ENCODE results near the gene MICAL3.

Gene MICAL3

DNA sequence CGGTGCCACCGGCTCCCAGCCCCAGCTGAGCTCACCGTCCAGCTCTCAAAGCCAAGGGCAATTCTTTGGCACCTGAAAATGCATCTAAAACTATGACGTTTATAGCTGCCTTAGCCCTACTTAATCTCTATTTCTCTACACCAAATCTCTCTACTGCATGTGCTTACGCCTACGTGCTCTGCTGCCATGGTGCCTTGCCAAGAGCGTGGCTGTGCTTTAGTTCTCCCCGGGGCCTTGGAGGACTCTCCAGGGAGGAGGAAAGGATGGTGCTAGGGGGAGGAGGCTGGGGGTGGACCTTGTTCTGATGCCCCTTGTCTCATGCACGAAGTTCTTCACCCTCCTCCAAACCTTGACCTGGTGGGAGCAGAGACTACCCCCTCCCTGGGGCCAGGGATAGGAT lies 241.0 kb downstream of the MICAL3 start:
- no peak overlapping the region for H3K4me3 ChIP-seq (replicated peaks; ENCODE audit: low read depth, low read length)
- TF ChIP-seq, protein P1, sequence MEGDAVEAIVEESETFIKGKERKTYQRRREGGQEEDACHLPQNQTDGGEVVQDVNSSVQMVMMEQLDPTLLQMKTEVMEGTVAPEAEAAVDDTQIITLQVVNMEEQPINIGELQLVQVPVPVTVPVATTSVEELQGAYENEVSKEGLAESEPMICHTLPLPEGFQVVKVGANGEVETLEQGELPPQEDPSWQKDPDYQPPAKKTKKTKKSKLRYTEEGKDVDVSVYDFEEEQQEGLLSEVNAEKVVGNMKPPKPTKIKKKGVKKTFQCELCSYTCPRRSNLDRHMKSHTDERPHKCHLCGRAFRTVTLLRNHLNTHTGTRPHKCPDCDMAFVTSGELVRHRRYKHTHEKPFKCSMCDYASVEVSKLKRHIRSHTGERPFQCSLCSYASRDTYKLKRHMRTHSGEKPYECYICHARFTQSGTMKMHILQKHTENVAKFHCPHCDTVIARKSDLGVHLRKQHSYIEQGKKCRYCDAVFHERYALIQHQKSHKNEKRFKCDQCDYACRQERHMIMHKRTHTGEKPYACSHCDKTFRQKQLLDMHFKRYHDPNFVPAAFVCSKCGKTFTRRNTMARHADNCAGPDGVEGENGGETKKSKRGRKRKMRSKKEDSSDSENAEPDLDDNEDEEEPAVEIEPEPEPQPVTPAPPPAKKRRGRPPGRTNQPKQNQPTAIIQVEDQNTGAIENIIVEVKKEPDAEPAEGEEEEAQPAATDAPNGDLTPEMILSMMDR (IDR thresholded peaks at IDR 0.05; ENCODE audit: low read length, missing control alignments), result no peak
- DNase-seq (ENCODE audit: low read depth), result no peak

DNA sequence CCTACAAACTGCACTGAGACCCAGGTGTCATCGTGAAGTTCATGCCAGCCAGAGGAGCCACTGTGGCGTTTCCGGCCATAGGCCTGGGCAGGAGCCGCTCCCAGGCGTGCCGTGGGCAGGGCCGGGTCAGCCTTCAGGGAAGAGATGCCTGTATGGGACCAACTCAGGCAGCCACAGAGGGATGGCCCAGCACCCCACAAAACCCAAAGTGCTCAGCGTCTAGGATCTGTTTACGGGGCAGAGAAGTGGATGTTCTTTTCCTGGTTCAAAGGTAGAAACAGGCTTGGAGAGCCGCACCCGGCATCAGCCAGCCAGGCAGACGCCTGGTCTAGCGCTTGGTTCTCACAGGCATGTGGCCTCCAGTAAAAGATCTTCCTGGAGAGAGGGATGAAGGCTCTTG lies 241.7 kb downstream of the MICAL3 start:
- TF ChIP-seq, protein P1 (IDR thresholded peaks at IDR 0.05; ENCODE audit: low read length, missing control alignments), result no peak
- no peak overlapping the region for H3K4me3 ChIP-seq (replicated peaks; ENCODE audit: low read depth, low read length)
- no peak for DNase-seq (ENCODE audit: low read depth)

DNA sequence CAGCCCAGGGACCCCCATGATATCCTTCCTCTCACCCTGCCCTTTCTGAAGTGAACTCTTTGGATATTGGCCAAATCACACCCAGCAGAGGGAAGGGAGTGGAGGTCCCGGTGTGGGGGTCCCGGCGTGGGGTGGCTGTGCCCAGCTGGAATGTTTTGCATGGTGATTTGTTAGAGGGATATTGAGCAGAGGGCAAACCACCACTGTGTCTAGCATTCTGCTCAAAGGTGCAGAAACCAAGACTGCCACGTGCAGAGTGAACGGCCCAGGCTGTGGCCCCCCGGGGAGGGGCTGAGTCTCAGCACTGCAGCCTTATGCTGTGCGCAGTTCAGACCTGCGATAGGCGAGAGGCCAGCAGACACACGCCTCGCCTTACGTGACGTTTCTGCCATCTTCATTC lies 242.2 kb downstream of the MICAL3 start:
- H3K4me3 ChIP-seq (replicated peaks; ENCODE audit: low read depth, low read length), result no peak overlapping the region
- TF ChIP-seq, protein P1 (IDR thresholded peaks at IDR 0.05; ENCODE audit: low read length, missing control alignments), result no peak

DNA sequence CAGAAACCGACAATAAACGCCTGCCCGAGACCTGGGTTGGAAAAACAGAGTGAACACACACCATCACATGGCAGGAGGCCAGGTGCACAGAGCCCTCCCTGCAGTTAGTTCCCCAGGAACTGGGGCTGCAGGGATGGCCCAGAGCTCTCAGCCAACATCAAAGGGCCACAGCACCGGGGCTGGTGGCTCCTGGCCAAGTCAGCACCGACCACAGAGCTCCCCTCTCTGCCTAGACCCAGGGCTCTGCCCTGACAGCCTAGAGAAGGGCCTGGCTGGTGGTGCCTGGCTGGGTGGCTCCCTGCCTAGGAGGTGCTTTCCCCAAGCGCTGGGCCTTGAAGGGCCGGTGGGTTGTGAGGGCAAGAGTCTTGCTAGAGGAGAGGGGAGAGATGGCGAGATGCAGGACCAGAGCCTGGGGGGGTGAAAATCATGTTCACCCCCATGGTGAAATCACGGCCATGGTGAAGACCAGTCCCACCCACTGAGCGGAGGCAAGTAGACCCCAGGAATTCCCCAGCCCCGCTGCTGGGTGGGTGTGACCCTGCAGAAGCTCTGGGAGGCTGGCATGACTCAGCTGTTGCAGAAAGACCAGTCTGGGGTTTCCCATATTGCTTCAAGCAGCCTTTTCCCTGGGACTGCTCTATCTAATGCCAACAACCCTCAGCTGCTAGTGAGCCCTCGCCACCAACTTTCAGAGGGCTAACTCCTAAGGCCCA lies 242.9 kb downstream of the MICAL3 start:
- DNase-seq (ENCODE audit: low read depth), result peak; percentile 89
- TF ChIP-seq, protein P1 (IDR thresholded peaks at IDR 0.05; ENCODE audit: low read length, missing control alignments), result no peak

More for the DNA sequence above, 242.2 kb downstream of the MICAL3 start:
- no peak for DNase-seq (ENCODE audit: low read depth)

DNA sequence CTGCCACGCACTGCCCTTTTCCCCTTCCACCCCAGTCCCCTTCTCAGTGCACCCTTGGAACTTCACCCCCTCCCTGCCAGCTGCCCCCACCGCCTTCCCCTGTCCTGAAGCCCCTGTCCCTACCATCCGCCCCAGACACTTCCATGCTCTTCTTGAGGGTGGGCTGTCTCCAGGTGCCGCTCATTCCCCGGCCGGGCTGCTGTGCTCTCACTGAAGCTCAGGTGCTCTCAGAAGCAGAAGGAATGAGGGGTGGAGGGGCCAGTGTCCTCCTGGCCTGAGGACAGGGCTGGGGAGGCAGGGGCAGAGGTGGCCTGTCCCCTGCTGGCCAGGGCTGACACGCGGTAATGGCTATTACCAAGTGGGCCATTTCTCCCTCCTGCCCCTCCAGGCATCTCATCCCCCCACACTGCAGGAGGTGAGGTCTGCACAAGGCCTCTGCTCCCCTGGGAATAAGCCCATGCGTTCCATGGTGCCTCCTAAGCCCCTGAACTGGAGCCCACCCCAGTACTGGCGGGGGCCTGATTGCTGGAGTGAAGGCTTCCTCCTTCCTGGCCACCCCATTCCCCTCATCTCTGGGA lies 243.5 kb downstream of the MICAL3 start:
- DNase-seq (ENCODE audit: low read depth), result no peak
- TF ChIP-seq, protein P1 (IDR thresholded peaks at IDR 0.05; ENCODE audit: low read length, missing control alignments), result no peak
- no peak overlapping the region for H3K4me3 ChIP-seq (replicated peaks; ENCODE audit: low read depth, low read length)

More for the DNA sequence above, 242.9 kb downstream of the MICAL3 start:
- H3K4me3 ChIP-seq (replicated peaks; ENCODE audit: low read depth, low read length), result no peak overlapping the region

DNA sequence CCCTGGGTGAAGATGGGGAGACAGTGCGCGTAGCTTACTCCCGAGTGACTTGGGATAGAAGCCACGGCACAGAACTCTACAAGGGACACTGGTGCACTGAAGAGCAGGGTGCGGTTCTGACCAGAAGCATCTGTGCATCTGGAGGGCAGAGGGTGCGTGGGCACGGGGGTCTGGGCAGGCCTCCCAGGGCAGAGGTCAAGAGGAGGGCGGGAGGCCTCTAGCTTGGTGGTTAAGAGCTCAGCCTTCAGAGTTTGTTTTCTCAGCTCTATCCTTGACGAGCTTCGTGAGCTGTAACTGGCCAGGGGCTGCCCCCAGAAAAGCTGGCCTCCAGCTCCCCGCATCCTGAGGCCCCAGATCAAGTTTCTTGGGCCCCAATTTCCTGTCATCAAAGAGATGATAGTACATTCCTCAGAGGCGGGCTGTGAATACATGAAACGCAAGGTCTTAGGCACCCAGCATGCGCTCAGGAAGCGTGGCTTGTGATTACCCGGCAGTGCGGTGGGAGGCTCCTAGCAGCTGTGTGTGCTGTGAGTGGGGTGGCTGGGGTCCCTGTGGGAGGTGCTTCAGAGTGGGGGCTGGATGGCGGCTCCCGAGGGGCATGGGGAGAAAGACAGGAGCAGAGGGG lies 244.1 kb downstream of the MICAL3 start:
- no peak overlapping the region for H3K4me3 ChIP-seq (replicated peaks; ENCODE audit: low read depth, low read length)
- TF ChIP-seq, protein P1 (IDR thresholded peaks at IDR 0.05; ENCODE audit: low read length, missing control alignments), result no peak

More for the DNA sequence above, 244.1 kb downstream of the MICAL3 start:
- no peak for DNase-seq (ENCODE audit: low read depth)

Measured in fibroblast of pulmonary artery (primary cell).